CD4-positive, alpha-beta memory T cell (primary cell): ENCODE data around the gene CELF4. TPM values are rescaled to one million over a fixed set of nuclear protein-coding genes. Genes with fewer than 3 reads are reported as not detected.

Experiments used
- CTCF ChIA-PET: fragments of 350-600 bp; sonication (Branson Sonifier 250); formaldehyde crosslinking; loops from one replicate; lab custom pipeline; 2021; ENCODE audit warnings: inconsistent platforms; ENCODE audit not compliant: partially characterized antibody; lab: Charles Lee
- POLR2A ChIA-PET: fragments of 350-600 bp; sonication (Branson Sonifier 250); formaldehyde crosslinking; loops from one replicate; lab custom pipeline; 2021; ENCODE audit not compliant: partially characterized antibody; lab: Charles Lee
- DNase-seq, 5 donors: peaks; one replicate each; pipeline versions ENCODE4 v3.0.0 to v3.0.0-alpha.2; 2020 to 2022; ENCODE audit warnings: mixed read lengths in 1 of 5
- H3K27ac ChIP-seq: one replicate; pipeline ENCODE4 v1.7.0; 2013; ENCODE audit warnings: low read depth, low read length
- H3K27me3 ChIP-seq: 2 replicates; pipeline ENCODE4 v1.7.0; 2013; ENCODE audit warnings: mild to moderate bottlenecking, low read length, moderate library complexity; ENCODE audit not compliant: insufficient read depth
- H3K36me3 ChIP-seq: 2 replicates; pipeline ENCODE4 v1.7.0; 2013; ENCODE audit warnings: mild to moderate bottlenecking, low read length, moderate library complexity; ENCODE audit not compliant: insufficient read depth
- H3K4me1 ChIP-seq: 2 replicates; pipeline ENCODE4 v1.7.0; 2013; ENCODE audit warnings: mild to moderate bottlenecking, low read length, moderate library complexity; ENCODE audit not compliant: insufficient read depth
- H3K4me3 ChIP-seq, 2 donors: one replicate each; pipeline ENCODE4 v1.7.0; 2013; ENCODE audit warnings: low read length in 2 of 2, mild to moderate bottlenecking in 1 of 2
- H3K9me3 ChIP-seq, 2 donors: one replicate each; pipeline ENCODE4 v1.7.0; 2013; ENCODE audit warnings: low read length in 2 of 2, control low read depth in 1 of 2; ENCODE audit not compliant: control insufficient read depth in 1 of 2
- H3K27ac Mint-ChIP-seq, 7 donors: one replicate each; pipeline ENCODE4 v1.8.0; 2020 to 2021; ENCODE audit warnings: mixed read lengths in 7 of 7, mild to moderate bottlenecking in 6 of 7, inconsistent platforms in 3 of 7, moderate library complexity in 3 of 7
- H3K27me3 Mint-ChIP-seq, 2 donors: one replicate each; pipeline ENCODE4 v1.8.0; 2020 to 2021; ENCODE audit warnings: mixed read lengths in 2 of 2
- H3K36me3 Mint-ChIP-seq, 2 donors: one replicate each; pipeline ENCODE4 v1.8.0; 2020 to 2021; ENCODE audit warnings: mixed read lengths in 2 of 2, inconsistent platforms in 1 of 2, mild to moderate bottlenecking in 1 of 2
- H3K4me1 Mint-ChIP-seq, 4 donors: one replicate each; pipeline ENCODE4 v1.8.0; 2020 to 2021; ENCODE audit warnings: mixed read lengths in 4 of 4, mild to moderate bottlenecking in 1 of 4
- H3K4me3 Mint-ChIP-seq, 8 donors: one replicate each; pipeline ENCODE4 v1.8.0; 2020 to 2021; ENCODE audit warnings: mixed read lengths in 8 of 8, mild to moderate bottlenecking in 7 of 8, moderate library complexity in 6 of 8, inconsistent platforms in 3 of 8
- H3K9me3 Mint-ChIP-seq, 8 donors: one replicate each; pipeline ENCODE4 v1.8.0; 2020 to 2021; ENCODE audit warnings: mixed read lengths in 8 of 8, mild to moderate bottlenecking in 5 of 8, inconsistent platforms in 3 of 8, moderate library complexity in 1 of 8
- intact Hi-C: fragments of 100-400 bp; cut with micrococcal nuclease; formaldehyde crosslinking; loops from one replicate; pipeline ENCODE4 v1.15.1; 2023
- polyA plus RNA-seq, 2 donors: library from polyadenylated mRNA; unstranded; fragments of 300-500 nt; fragmentation: Illumina TruSeq; gene quantifications; one replicate each; pipeline ENCODE4 v1.2.3, GENCODE V29; 2021
- total RNA-seq, 2 experiments: library from RNA; stranded (reverse); gene quantifications; one replicate each; pipeline ENCODE4 v1.2.3, GENCODE V29; 2021

Gene CELF4
- total and polyA plus RNA-seq, 4 experiments from 2014 or later, result 0.23 TPM; not detected in 3

DNA sequence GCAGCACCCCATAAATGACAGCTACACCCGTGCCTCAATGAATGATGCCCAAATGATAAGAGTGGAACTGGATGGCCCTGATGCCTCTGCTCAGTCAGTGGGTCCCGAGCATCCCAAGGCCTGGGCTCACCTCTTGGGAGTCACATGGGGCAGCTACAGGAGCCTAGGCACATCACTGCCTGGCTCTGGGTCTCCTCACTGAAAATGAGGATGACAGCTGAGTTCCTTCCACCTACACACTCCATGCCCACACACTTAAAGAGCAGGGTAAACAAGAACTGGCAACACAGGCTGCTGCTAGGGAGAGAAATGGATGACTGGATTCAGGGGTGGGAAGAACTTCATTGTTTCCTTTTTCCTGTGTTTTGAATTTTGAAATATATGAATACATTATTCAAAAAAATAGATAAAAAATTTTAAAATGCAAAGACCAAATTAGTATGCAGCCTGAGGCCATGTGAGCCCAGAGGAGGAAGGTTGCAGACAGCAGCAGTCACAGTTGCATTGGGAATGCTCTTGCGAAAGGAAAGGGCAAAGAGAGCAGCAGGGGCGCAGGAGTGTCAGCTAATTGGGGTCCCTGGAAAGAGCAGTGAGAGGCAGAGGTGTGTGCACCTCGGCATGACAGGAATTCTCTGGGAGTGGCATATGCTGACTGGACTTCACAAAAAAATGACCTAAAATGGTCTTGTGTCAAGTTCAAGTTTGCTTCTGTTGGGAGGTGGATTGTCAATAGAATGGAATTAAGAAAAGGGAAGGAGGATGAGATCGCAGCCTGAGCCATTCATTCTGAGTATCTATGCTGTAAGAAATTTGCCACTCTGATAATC, 327.1 kb downstream of the CELF4 start:
- CTCF ChIA-PET, result no interaction called here
- Histone ChIP-seq H3K4me3 (no peak overlapping the region), H3K9me3 (no peaks in the 10 kb centered on the region), H3K4me1 (no peaks in the 10 kb centered on the region), H3K27ac (no peak overlapping the region), H3K36me3 (no peaks in the 10 kb centered on the region), H3K27me3 (no peaks in the 10 kb centered on the region)
- Mint-ChIP-seq H3K4me3 (no peak overlapping the region), H3K27me3 (peaks cover 2 to 22% of the 10 kb centered on the region in 2 donors), H3K9me3 (peaks cover 0 to 2% (median 0%) of the 10 kb centered on the region in 8 donors), H3K4me1 (peaks cover 0 to 1% (median 0%) of the 10 kb centered on the region in 4 donors), H3K36me3 (no peaks in the 10 kb centered on the region), H3K27ac (no peak overlapping the region)
- DNase-seq, result no peak
- intact Hi-C loops, result no loop called here
- POLR2A ChIA-PET, result no interaction called here

DNA sequence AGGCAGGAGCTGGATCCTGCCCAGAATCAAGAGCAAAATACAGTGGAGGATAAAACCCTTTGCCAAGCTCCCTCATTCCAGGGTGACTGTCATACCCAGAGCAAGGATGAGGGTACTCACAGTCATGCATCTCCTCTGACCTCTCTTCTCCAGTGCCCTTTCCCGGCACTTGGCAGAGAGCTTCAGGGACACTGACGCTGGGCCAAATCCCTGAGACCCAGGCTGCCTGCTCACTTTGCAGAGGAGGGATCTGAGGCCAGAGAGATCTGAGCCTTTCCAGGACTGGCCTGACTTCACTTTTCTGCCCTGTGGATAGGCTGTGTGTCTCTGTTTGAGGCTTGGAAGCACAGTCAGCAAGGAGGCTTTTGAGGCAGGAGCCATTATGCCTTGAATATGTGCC, 330.0 kb downstream of the CELF4 start:
- Mint-ChIP-seq H3K27ac (no peak overlapping the region), H3K4me3 (no peak overlapping the region), H3K36me3 (no peaks in the 10 kb centered on the region), H3K4me1 (no peaks in the 10 kb centered on the region), H3K27me3 (peaks cover 2 to 5% of the 10 kb centered on the region in 2 donors), H3K9me3 (peaks cover 0 to 2% (median 0%) of the 10 kb centered on the region in 8 donors)
- Histone ChIP-seq H3K27me3 (no peaks in the 10 kb centered on the region), H3K4me3 (no peak overlapping the region), H3K27ac (no peak overlapping the region), H3K9me3 (no peaks in the 10 kb centered on the region), H3K36me3 (no peaks in the 10 kb centered on the region), H3K4me1 (no peaks in the 10 kb centered on the region)
- intact Hi-C loops, result no loop called here
- ChIA-PET POLR2A (no interaction called here), CTCF (no interaction called here)
- no peak for DNase-seq

DNA sequence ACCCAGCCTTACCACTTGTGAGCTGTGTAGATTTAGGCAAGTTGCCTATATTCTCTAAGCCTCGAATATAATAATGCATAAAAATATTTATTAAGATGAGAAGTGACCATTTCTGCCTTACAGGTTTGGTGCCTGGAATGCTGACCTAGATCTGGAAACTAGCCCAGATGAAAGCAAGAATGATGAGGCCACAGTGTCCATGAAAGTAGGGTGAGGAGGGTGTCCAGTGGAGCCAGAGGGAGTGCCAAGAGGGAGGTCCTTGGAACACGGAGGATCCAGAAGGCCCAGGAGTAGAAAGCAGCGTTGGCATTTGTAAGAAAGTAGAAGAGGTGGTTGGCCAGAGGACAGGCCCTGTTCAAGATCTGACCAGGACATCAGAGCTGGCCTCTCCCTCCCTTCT, 334.3 kb downstream of the CELF4 start:
- no peaks in the 10 kb centered on the region for H3K4me1 ChIP-seq
- CTCF ChIA-PET, result no interaction called here

DNA sequence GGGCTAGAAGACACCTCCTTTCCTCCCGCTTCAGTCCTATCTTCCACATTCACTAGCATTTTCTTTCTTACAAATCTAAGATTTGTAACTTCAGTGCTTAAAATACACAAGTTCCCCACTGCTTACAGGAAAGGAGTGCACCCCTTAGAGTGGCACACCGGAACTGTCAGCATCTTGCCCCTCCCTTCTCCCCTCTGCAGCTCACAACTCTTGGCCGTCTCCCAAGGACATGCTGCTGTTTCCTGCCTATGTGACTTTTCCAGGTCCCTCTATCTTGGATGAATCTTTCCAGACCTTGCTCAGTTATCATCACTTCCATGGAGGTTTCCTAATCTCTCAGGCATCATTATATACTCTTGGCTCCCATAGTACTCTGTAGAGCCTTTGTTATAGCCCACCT, 334.8 kb downstream of the CELF4 start:
- ChIA-PET POLR2A (no interaction called here), CTCF (no interaction called here)
- intact Hi-C loops, result no loop called here
- Histone ChIP-seq H3K27ac (no peak overlapping the region), H3K4me1 (no peaks in the 10 kb centered on the region), H3K4me3 (no peak overlapping the region), H3K36me3 (no peaks in the 10 kb centered on the region), H3K27me3 (no peaks in the 10 kb centered on the region), H3K9me3 (no peaks in the 10 kb centered on the region)
- H3K4me1 Mint-ChIP-seq, result no peaks in the 10 kb centered on the region
- no peaks in the 10 kb centered on the region for H3K27me3 Mint-ChIP-seq
- H3K9me3 Mint-ChIP-seq, result peaks cover 0 to 4% (median 2%) of the 10 kb centered on the region in 8 donors
- no peak for DNase-seq
- no peak overlapping the region for H3K27ac Mint-ChIP-seq
- H3K36me3 Mint-ChIP-seq, result peaks cover 9 to 18% of the 10 kb centered on the region in 2 donors
- H3K4me3 Mint-ChIP-seq, result no peak overlapping the region

More for the DNA sequence above, 334.3 kb downstream of the CELF4 start:
- intact Hi-C loops, result no loop called here
- no peak overlapping the region for H3K27ac ChIP-seq
- no peaks in the 10 kb centered on the region for H3K27me3 ChIP-seq
- no peaks in the 10 kb centered on the region for H3K9me3 ChIP-seq
- POLR2A ChIA-PET, result interaction anchor here (0.5 kb wide), 1 partner anchor 413 kb away, joined by 3 read pairs; no protein-coding TSS in a partner anchor
- no peaks in the 10 kb centered on the region for H3K4me1 Mint-ChIP-seq
- no peaks in the 10 kb centered on the region for H3K36me3 ChIP-seq
- DNase-seq, result no peak
- H3K4me3 ChIP-seq, result no peak overlapping the region
- H3K27me3 Mint-ChIP-seq, result no peaks in the 10 kb centered on the region
- H3K27ac Mint-ChIP-seq, result no peak overlapping the region
- H3K36me3 Mint-ChIP-seq, result peaks cover 6 to 13% of the 10 kb centered on the region in 2 donors
- H3K4me3 Mint-ChIP-seq, result no peak overlapping the region
- peaks cover 0 to 4% (median 2%) of the 10 kb centered on the region in 8 donors for H3K9me3 Mint-ChIP-seq

DNA sequence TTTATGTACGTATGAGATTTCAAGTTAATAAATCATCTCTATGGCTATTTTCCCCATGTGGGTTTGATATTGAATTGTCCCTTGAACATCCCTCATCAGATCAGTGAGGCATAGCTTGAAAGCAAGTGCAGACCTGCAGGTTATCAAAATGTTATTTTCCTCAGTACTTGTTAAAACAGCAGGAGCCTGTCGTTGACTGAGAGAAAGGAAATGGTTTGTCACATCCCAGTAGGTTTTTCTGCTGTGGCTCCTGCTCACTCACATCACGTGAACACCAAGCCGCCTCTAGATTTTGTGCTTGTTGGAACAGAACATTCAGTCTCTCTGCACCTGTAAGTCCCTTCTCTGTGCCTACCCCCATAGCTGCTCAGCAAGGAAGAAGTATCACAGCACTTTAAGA, 340.3 kb downstream of the CELF4 start:
- Mint-ChIP-seq H3K36me3 (peaks cover 32 to 44% of the 10 kb centered on the region in 2 donors), H3K27me3 (no peaks in the 10 kb centered on the region), H3K4me1 (no peaks in the 10 kb centered on the region), H3K9me3 (peaks cover 0 to 10% (median 2%) of the 10 kb centered on the region in 8 donors), H3K27ac (no peak overlapping the region), H3K4me3 (no peak overlapping the region)
- DNase-seq, result no peak
- H3K36me3 ChIP-seq, result no peaks in the 10 kb centered on the region
- no peak overlapping the region for H3K27ac ChIP-seq
- intact Hi-C loops, result no loop called here
- H3K27me3 ChIP-seq, result no peaks in the 10 kb centered on the region
- ChIA-PET POLR2A (no interaction called here), CTCF (no interaction called here)
- H3K4me1 ChIP-seq, result no peaks in the 10 kb centered on the region
- no peak overlapping the region for H3K4me3 ChIP-seq
- H3K9me3 ChIP-seq, result no peaks in the 10 kb centered on the region

DNA sequence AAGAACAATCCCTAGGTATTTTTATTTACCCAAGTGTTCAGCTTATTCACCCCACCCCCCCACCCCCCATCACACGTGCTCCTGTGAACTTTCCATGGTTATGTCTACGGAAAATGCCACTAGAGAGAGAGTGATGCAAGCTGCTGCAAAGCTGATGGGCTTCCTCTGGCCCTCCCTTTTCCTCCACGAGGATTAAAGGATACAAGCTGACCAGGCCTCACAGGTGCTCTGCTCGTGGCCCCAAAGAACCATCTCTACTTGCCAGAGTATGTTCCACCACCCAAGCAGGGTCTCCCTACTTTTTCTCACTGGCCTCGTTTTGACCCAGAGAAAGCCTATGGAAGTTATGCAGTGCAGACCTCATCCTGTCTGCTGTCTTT, 342.6 kb downstream of the CELF4 start:
- H3K4me3 ChIP-seq, result no peak overlapping the region
- Mint-ChIP-seq H3K4me3 (no peak overlapping the region), H3K9me3 (peaks cover 0 to 11% (median 2%) of the 10 kb centered on the region in 8 donors), H3K27me3 (no peaks in the 10 kb centered on the region), H3K27ac (no peak overlapping the region), H3K36me3 (peaks cover 30 to 45% of the 10 kb centered on the region in 2 donors), H3K4me1 (no peaks in the 10 kb centered on the region)
- H3K27ac ChIP-seq, result no peak overlapping the region
- intact Hi-C loops, result no loop called here
- POLR2A ChIA-PET, result no interaction called here
- DNase-seq, result no peak
- CTCF ChIA-PET, result no interaction called here
- no peaks in the 10 kb centered on the region for H3K27me3 ChIP-seq
- no peaks in the 10 kb centered on the region for H3K36me3 ChIP-seq
- H3K4me1 ChIP-seq, result no peaks in the 10 kb centered on the region
- no peaks in the 10 kb centered on the region for H3K9me3 ChIP-seq

DNA sequence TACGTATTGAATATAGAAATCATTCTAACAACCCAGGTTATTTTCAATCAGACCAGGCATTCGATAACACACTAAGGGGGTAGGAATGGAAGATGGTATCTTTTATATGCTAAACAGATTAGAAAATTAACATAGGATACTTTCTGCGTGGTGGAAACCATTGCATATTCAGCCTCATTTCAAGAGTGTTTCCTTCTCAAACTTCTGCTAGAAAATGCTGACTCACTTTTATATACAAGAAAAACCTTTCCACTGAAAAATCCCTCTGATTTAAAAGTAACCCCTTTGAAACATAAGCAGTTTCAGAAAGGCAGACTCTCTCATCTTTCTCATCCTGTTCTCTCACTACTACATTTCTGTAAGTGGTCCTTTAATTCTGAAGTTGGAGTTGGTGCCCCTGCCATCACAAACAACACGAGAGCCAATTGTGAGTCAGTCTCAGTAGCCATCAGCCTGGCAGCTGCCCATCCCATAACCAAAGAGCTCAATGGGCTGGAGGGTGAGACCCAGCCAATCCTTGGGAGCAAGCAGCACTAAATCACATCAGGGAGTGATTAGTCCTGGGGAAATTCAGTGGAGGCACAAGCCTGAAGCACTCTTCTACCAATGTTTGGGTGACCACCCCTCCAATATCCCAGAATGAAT, 343.1 kb downstream of the CELF4 start:
- intact Hi-C loops, result no loop called here
- Mint-ChIP-seq H3K27ac (no peak overlapping the region), H3K9me3 (peaks cover 0 to 11% (median 0%) of the 10 kb centered on the region in 8 donors), H3K36me3 (peaks cover 30 to 40% of the 10 kb centered on the region in 2 donors), H3K4me3 (no peak overlapping the region), H3K4me1 (no peaks in the 10 kb centered on the region), H3K27me3 (no peaks in the 10 kb centered on the region)
- Histone ChIP-seq H3K27ac (no peak overlapping the region), H3K27me3 (no peaks in the 10 kb centered on the region), H3K9me3 (no peaks in the 10 kb centered on the region), H3K36me3 (no peaks in the 10 kb centered on the region), H3K4me1 (no peaks in the 10 kb centered on the region), H3K4me3 (no peak overlapping the region)
- DNase-seq, result no peak
- ChIA-PET CTCF (no interaction called here), POLR2A (no interaction called here)
